GM21619 (cell line): ENCODE measurements around the gene LCAT.
"Not testable (repeated sequence)": the region's sequence is repeated elsewhere in the genome, so short reads cannot be mapped to it uniquely, and the experiment has no call there.

Experiments
- ATAC-seq: cut with Tn5 transposase; IDR thresholded peaks from one replicate; pipeline ENCODE4 v1.9.1; 2021; ENCODE audit not compliant: unreplicated experiment

LCAT gene

GRCh38 chr16:67915831-67916723 lies 27.8 kb downstream of the LCAT start:
- ATAC-seq = no peak

- not testable (repeated sequence) for ATAC-seq
These were observed 28.5 kb downstream of the LCAT start for GRCh38 chr16:67915496-67915769.

GRCh38 chr16:67914758-67915495 lies 29.0 kb downstream of the LCAT start:
- ATAC-seq = no peak

- no peak for ATAC-seq
These were observed 33.8 kb downstream of the LCAT start for GRCh38 chr16:67910158-67910557.

- ATAC-seq = no peak
These were observed 34.7 kb downstream of the LCAT start for GRCh38 chr16:67909056-67909742.

GRCh38 chr16:67907397-67908180 lies 36.3 kb downstream of the LCAT start:
- ATAC-seq = no peak

- ATAC-seq = no peak
These were observed 41.1 kb downstream of the LCAT start for GRCh38 chr16:67902831-67903230.

GRCh38 chr16:67901734-67902133 lies 42.2 kb downstream of the LCAT start:
- no peak for ATAC-seq

GRCh38 chr16:67897231-67897630 lies 46.7 kb downstream of the LCAT start:
- ATAC-seq = no peak

GRCh38 chr16:67893743-67894399 lies 50.0 kb downstream of the LCAT start:
- peak; percentile 21 for ATAC-seq

GRCh38 chr16:67892899-67893742 lies 50.8 kb downstream of the LCAT start, which contains the start of gene PSKH1:
Gene PSKH1 (plus strand): TSS chr16:67893254. CDS start chr16:67908750, 15,496 bp downstream.
- ATAC-seq = peak; percentile 93

GRCh38 chr16:67892375-67892774 lies 51.5 kb downstream of the LCAT start:
- ATAC-seq = no peak
